MCF 10A (cell line): ENCODE results near the gene MST1. TPM values are rescaled to one million over a fixed set of nuclear protein-coding genes. Genes with fewer than 3 reads are reported as not detected.

Experiments
- BruUV-seq: library from RNA; stranded (reverse); fragments of 400-500 nt; replicated peaks from 2 replicates; lab custom pipeline; 2021; lab: Mats Ljungman, UMichigan
- CTCF ChIA-PET: fragments of 300-600 bp; sonication (Branson Sonifier 250); formaldehyde crosslinking; extraction: SDS; loops from one replicate; lab custom pipeline; 2021; ENCODE audit warnings: antibody characterized with exemption, inconsistent platforms; lab: Yijun Ruan, JAX
- POLR2A ChIA-PET: fragments of 300-600, 350-650 bp; sonication (Branson Sonifier 250); formaldehyde crosslinking; extraction: SDS; loops from one replicate; lab custom pipeline; 2020; ENCODE audit warnings: antibody characterized with exemption, inconsistent platforms; lab: Yijun Ruan, JAX
- DNase-seq: peaks from one replicate; pipeline ENCODE4 v3.0.0-alpha.2; 2018; ENCODE audit not compliant: unreplicated experiment
- H3K27ac Mint-ChIP-seq: one replicate; pipeline ENCODE4 v1.8.0; 2022; ENCODE audit warnings: mild to moderate bottlenecking, low read depth, mixed read lengths; ENCODE audit not compliant: unreplicated experiment
- H3K27me3 Mint-ChIP-seq: one replicate; pipeline ENCODE4 v1.8.0; 2022; ENCODE audit warnings: mixed read lengths; ENCODE audit not compliant: insufficient read depth, unreplicated experiment
- H3K36me3 Mint-ChIP-seq: one replicate; pipeline ENCODE4 v1.8.0; 2022; ENCODE audit warnings: mild to moderate bottlenecking, moderate library complexity, mixed read lengths; ENCODE audit not compliant: insufficient read depth, unreplicated experiment
- H3K4me1 Mint-ChIP-seq: one replicate; pipeline ENCODE4 v1.8.0; 2022; ENCODE audit warnings: mixed read lengths; ENCODE audit not compliant: insufficient read depth, unreplicated experiment
- H3K4me3 Mint-ChIP-seq: one replicate; pipeline ENCODE4 v1.8.0; 2022; ENCODE audit warnings: mild to moderate bottlenecking, moderate library complexity, mixed read lengths; ENCODE audit not compliant: unreplicated experiment
- H3K9me3 Mint-ChIP-seq: one replicate; pipeline ENCODE4 v1.8.0; 2022; ENCODE audit warnings: mixed read lengths; ENCODE audit not compliant: unreplicated experiment
- intact Hi-C: fragments of 100-400 bp; cut with micrococcal nuclease; formaldehyde crosslinking; loops from 2 replicates; pipeline ENCODE4 v1.14.1; 2022
- total RNA-seq: library from RNA; stranded (reverse); gene quantifications from 2 replicates; pipeline ENCODE4 v1.2.3, GENCODE V29; 2022
- TF ChIP-seq, protein P1 (sequence below): fragments of 200-600 bp; IDR thresholded peaks from one replicate; pipeline ENCODE4 v1.8.0; 2022; ENCODE audit warnings: antibody characterized with exemption, mild to moderate bottlenecking; ENCODE audit not compliant: unreplicated experiment

The MST1 gene
- total RNA-seq, 1 experiment from 2014 or later: 18.2 TPM

GRCh38 chr3:49650177-49650576 lies 39.1 kb downstream of the MST1 start:
- TF ChIP-seq, protein P1, sequence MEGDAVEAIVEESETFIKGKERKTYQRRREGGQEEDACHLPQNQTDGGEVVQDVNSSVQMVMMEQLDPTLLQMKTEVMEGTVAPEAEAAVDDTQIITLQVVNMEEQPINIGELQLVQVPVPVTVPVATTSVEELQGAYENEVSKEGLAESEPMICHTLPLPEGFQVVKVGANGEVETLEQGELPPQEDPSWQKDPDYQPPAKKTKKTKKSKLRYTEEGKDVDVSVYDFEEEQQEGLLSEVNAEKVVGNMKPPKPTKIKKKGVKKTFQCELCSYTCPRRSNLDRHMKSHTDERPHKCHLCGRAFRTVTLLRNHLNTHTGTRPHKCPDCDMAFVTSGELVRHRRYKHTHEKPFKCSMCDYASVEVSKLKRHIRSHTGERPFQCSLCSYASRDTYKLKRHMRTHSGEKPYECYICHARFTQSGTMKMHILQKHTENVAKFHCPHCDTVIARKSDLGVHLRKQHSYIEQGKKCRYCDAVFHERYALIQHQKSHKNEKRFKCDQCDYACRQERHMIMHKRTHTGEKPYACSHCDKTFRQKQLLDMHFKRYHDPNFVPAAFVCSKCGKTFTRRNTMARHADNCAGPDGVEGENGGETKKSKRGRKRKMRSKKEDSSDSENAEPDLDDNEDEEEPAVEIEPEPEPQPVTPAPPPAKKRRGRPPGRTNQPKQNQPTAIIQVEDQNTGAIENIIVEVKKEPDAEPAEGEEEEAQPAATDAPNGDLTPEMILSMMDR: no peak
- no peaks in the 10 kb centered on the region for H3K27me3 Mint-ChIP-seq

DNA sequence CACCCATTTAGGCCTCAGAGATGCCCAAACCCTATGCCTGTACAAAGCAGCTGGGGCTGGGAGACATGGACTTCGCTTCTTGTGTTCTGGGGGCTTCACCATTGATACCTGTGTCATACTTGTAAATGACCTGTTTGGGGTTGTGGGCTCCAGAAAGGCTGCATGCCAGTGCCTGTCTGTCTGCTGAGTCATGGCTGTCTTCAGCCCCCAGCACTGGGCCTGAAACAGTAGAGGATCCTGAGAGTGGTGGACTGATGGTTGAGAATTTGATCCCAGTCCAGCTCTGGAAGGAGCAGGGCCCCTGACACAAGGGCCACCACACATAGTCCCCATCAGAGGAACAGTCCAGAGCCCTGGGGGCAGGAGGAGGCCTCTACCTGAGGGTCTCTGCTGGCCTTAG lies 39.7 kb downstream of the MST1 start:
- Mint-ChIP-seq H3K4me3 (no peak overlapping the region), H3K9me3 (no peaks in the 10 kb centered on the region), H3K36me3 (no peaks in the 10 kb centered on the region), H3K27me3 (no peaks in the 10 kb centered on the region), H3K27ac (no peak overlapping the region), H3K4me1 (no peaks in the 10 kb centered on the region)
- POLR2A ChIA-PET: no interaction called here
- TF ChIP-seq, protein P1: no peak
- intact Hi-C loops: no loop called here
- CTCF ChIA-PET: no interaction called here
- peak; percentile 13 for DNase-seq
- BruUV-seq: no TSS peak

More at GRCh38 chr3:49650177-49650576, 39.1 kb downstream of the MST1 start:
- ChIA-PET POLR2A (no interaction called here), CTCF (no interaction called here)
- Mint-ChIP-seq H3K36me3 (no peaks in the 10 kb centered on the region), H3K27ac (no peak overlapping the region), H3K9me3 (no peaks in the 10 kb centered on the region), H3K4me3 (no peak overlapping the region), H3K4me1 (no peaks in the 10 kb centered on the region)
- no peak for DNase-seq
- intact Hi-C loops: no loop called here
- no TSS peak for BruUV-seq

DNA sequence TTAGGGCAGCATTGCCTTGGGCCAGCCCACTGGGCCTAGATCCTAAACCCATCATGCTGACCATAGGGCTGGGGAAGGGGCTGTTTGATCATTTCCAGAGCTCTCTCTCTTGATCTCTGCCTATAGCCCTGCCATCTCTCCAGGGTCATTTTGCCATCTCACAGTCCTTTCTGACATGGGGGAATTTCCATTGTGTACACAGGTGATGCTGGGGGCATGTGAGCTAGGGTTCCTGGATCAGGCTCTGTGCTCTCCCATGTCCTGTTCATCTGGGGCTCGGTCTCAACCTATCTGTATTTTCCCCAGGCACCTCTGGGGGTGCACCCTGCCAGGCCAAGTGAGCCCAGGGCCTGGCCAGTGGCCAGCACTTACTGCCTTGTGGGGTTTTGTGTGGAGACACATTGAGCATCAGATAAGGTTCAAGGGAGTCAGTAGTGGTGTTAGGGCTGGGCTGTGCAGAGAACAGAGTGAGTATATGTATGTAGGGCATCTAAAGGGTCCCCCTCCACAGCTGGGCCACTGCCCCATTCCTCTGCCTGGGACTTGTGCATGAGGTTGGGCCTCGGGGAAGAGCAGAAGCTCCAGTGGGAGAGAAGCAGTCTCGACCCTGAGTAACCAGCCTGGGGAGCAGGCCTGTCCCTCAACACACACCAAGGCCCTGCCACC lies 40.8 kb downstream of the MST1 start:
- DNase-seq: no peak
- ChIA-PET CTCF (no interaction called here), POLR2A (no interaction called here)
- TF ChIP-seq, protein P1: no peak
- intact Hi-C loops: no loop called here
- no peaks in the 10 kb centered on the region for H3K9me3 Mint-ChIP-seq
- no peaks in the 10 kb centered on the region for H3K27me3 Mint-ChIP-seq
- BruUV-seq: no TSS peak
- H3K27ac Mint-ChIP-seq: no peak overlapping the region
- no peak overlapping the region for H3K4me3 Mint-ChIP-seq
- H3K36me3 Mint-ChIP-seq: no peaks in the 10 kb centered on the region
- no peaks in the 10 kb centered on the region for H3K4me1 Mint-ChIP-seq

- no peaks in the 10 kb centered on the region for H3K27me3 Mint-ChIP-seq
- no peaks in the 10 kb centered on the region for H3K36me3 Mint-ChIP-seq
- CTCF ChIA-PET: no interaction called here
- no peaks in the 10 kb centered on the region for H3K4me1 Mint-ChIP-seq
- H3K4me3 Mint-ChIP-seq: no peak overlapping the region
- no peak for DNase-seq
- POLR2A ChIA-PET: no interaction called here
- TF ChIP-seq, protein P1: no peak
- BruUV-seq: no TSS peak
- no peaks in the 10 kb centered on the region for H3K9me3 Mint-ChIP-seq
- H3K27ac Mint-ChIP-seq: no peak overlapping the region
- intact Hi-C loops: no loop called here
These were observed 41.5 kb downstream of the MST1 start for GRCh38 chr3:49647741-49648140.
